Calu3 (cell line): Measurements from ENCODE around the gene THUMPD2. TPM values are rescaled to one million over a fixed set of nuclear protein-coding genes. Genes with fewer than 3 reads are reported as not detected.

ENCODE experiments used
- BruUV-seq: library from RNA; stranded (reverse); fragments of 400-500 nt; replicated peaks from 2 replicates; lab custom pipeline; 2021; lab: Mats Ljungman, UMichigan
- CTCF ChIA-PET: fragments of 300-600 bp; sonication (Branson Sonifier 250); formaldehyde crosslinking; loops from one replicate; lab custom pipeline; 2022; ENCODE audit warnings: antibody characterized with exemption; lab: Charles Lee
- DNase-seq: peaks from one replicate; pipeline ENCODE4 v3.0.0; 2022
- H3K27ac Mint-ChIP-seq: one replicate; pipeline ENCODE4 v1.8.0; 2022; ENCODE audit warnings: mixed read lengths; ENCODE audit not compliant: unreplicated experiment
- H3K27me3 Mint-ChIP-seq: one replicate; pipeline ENCODE4 v1.8.0; 2022; ENCODE audit warnings: mixed read lengths; ENCODE audit not compliant: unreplicated experiment
- H3K36me3 Mint-ChIP-seq: one replicate; pipeline ENCODE4 v1.8.0; 2022; ENCODE audit warnings: mild to moderate bottlenecking, moderate library complexity, mixed read lengths; ENCODE audit not compliant: insufficient read depth, unreplicated experiment
- H3K4me1 Mint-ChIP-seq: one replicate; pipeline ENCODE4 v1.8.0; 2022; ENCODE audit warnings: mild to moderate bottlenecking, low read depth, mixed read lengths; ENCODE audit not compliant: unreplicated experiment
- H3K4me3 Mint-ChIP-seq: one replicate; pipeline ENCODE4 v1.8.0; 2022; ENCODE audit warnings: mild to moderate bottlenecking, low read depth, moderate library complexity, mixed read lengths; ENCODE audit not compliant: unreplicated experiment
- H3K9me3 Mint-ChIP-seq: one replicate; pipeline ENCODE4 v1.8.0; 2022; ENCODE audit warnings: low read depth, mixed read lengths; ENCODE audit not compliant: unreplicated experiment
- CTCF ChIP-seq: fragments of 200-600 bp; IDR thresholded peaks from one replicate; pipeline ENCODE4 v1.8.0; 2022; ENCODE audit warnings: antibody characterized with exemption; ENCODE audit not compliant: unreplicated experiment
- intact Hi-C: fragments of 100-400 bp; cut with micrococcal nuclease; formaldehyde crosslinking; loops from one replicate; pipeline ENCODE4 v1.10.0; 2022; ENCODE audit not compliant: unreplicated experiment
- total RNA-seq: library from RNA; stranded (reverse); gene quantifications from 2 replicates; pipeline ENCODE4 v1.2.3, GENCODE V29; 2022

The THUMPD2 gene
- total RNA-seq, 1 experiment from 2014 or later: 13.4 TPM

GRCh38 chr2:39715095-39715494 is 64.0 kb downstream of the THUMPD2 start:
- no peaks in the 10 kb centered on the region for H3K4me1 Mint-ChIP-seq
- BruUV-seq: no TSS peak
- no peaks in the 10 kb centered on the region for H3K36me3 Mint-ChIP-seq
- peaks cover 34% of the 10 kb centered on the region for H3K27me3 Mint-ChIP-seq
- H3K4me3 Mint-ChIP-seq: no peak overlapping the region
- H3K27ac Mint-ChIP-seq: no peak overlapping the region
- intact Hi-C loops: no loop called here
- CTCF ChIA-PET: interaction anchor here (1.0 kb wide), 1 partner anchor 15 kb away, joined by 3 read pairs; no protein-coding TSS in a partner anchor
- DNase-seq: no peak
- no peak for TF ChIP-seq CTCF
- H3K9me3 Mint-ChIP-seq: no peaks in the 10 kb centered on the region

- Mint-ChIP-seq H3K9me3 (no peaks in the 10 kb centered on the region), H3K4me3 (no peak overlapping the region), H3K27me3 (peaks cover 49% of the 10 kb centered on the region), H3K27ac (no peak overlapping the region), H3K4me1 (no peaks in the 10 kb centered on the region), H3K36me3 (no peaks in the 10 kb centered on the region)
- CTCF ChIA-PET: interaction anchor here (0.6 kb wide), 1 partner anchor 1639 kb away, joined by 3 read pairs; no protein-coding TSS in a partner anchor
- DNase-seq: no peak
- no TSS peak for BruUV-seq
- no peak for TF ChIP-seq CTCF
- intact Hi-C loops: no loop called here
These were observed 66.1 kb downstream of the THUMPD2 start for GRCh38 chr2:39712953-39713352.

GRCh38 chr2:39710807-39711206 is 68.3 kb downstream of the THUMPD2 start:
- Mint-ChIP-seq H3K4me3 (no peak overlapping the region), H3K27ac (no peak overlapping the region), H3K4me1 (no peaks in the 10 kb centered on the region), H3K36me3 (no peaks in the 10 kb centered on the region), H3K27me3 (peaks cover 56% of the 10 kb centered on the region), H3K9me3 (no peaks in the 10 kb centered on the region)
- CTCF ChIA-PET: no interaction called here
- no peak for DNase-seq
- intact Hi-C loops: no loop called here
- BruUV-seq: no TSS peak
- no peak for TF ChIP-seq CTCF

GRCh38 chr2:39708003-39708402 is 71.1 kb downstream of the THUMPD2 start:
- no peak overlapping the region for H3K27ac Mint-ChIP-seq
- no peaks in the 10 kb centered on the region for H3K4me1 Mint-ChIP-seq
- intact Hi-C loops: no loop called here
- H3K36me3 Mint-ChIP-seq: no peaks in the 10 kb centered on the region
- peaks cover 37% of the 10 kb centered on the region for H3K27me3 Mint-ChIP-seq
- H3K4me3 Mint-ChIP-seq: no peak overlapping the region
- no peak for DNase-seq
- TF ChIP-seq CTCF: no peak
- H3K9me3 Mint-ChIP-seq: no peaks in the 10 kb centered on the region
- BruUV-seq: no TSS peak
- CTCF ChIA-PET: no interaction called here
